Tibial nerve (tissue), 4 donors: ENCODE data around the gene MOCOS.

Experiments
- EP300 ChIP-seq, 2 donors: sonication (generic); formaldehyde crosslinking; IDR thresholded peaks; one replicate each; pipeline ENCODE4 v1.6.1; 2017; ENCODE audit warnings: antibody characterized with exemption in 2 of 2, mild to moderate bottlenecking in 1 of 2
- POLR2A ChIP-seq, 2 donors: fragments of 450-650 bp; IDR thresholded peaks; one replicate each; pipeline ENCODE4 v1.6.1; 2017; ENCODE audit warnings: antibody characterized with exemption in 2 of 2, mild to moderate bottlenecking in 2 of 2, moderate library complexity in 2 of 2
- TF ChIP-seq, protein P1 (sequence below), 5 experiments: fragments of 200-600 bp in 3 of 5; fragments of 450-650 bp in 2 of 5; sonication (generic) in 3 of 5; IDR thresholded peaks; one replicate each; pipeline ENCODE4 v1.5.1; 2016 to 2019; ENCODE audit warnings: antibody characterized with exemption in 5 of 5, mild to moderate bottlenecking in 3 of 5, moderate library complexity in 2 of 5

DNA sequence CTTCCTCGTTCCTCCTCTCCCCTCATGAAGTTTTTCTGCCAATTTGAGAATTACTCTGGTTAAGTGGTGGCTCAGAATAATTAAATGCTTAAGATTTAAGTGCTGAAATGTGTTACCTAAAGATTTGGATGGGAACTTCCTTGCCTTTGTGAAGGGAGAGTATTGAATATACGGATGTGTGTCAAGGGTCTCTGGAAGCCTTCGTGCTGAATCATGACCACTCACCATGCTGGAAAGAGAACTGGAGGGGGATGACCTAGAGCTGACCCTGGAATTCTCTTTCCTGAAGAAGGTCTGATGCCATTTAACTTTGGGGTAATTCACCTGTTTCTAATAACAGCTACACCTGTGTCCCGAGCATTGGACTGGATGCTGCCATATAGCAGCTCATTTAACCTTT, 2.2 kb downstream of the MOCOS start:
- TF ChIP-seq POLR2A (IDR thresholded peaks at IDR 0.05) (no peak), EP300 (IDR thresholded peaks at IDR 0.05) (no peak)
- TF ChIP-seq, protein P1, sequence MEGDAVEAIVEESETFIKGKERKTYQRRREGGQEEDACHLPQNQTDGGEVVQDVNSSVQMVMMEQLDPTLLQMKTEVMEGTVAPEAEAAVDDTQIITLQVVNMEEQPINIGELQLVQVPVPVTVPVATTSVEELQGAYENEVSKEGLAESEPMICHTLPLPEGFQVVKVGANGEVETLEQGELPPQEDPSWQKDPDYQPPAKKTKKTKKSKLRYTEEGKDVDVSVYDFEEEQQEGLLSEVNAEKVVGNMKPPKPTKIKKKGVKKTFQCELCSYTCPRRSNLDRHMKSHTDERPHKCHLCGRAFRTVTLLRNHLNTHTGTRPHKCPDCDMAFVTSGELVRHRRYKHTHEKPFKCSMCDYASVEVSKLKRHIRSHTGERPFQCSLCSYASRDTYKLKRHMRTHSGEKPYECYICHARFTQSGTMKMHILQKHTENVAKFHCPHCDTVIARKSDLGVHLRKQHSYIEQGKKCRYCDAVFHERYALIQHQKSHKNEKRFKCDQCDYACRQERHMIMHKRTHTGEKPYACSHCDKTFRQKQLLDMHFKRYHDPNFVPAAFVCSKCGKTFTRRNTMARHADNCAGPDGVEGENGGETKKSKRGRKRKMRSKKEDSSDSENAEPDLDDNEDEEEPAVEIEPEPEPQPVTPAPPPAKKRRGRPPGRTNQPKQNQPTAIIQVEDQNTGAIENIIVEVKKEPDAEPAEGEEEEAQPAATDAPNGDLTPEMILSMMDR (IDR thresholded peaks at IDR 0.05): no peak
